Panc1 (cell line): ENCODE data around the gene ASTN2. TPM values are rescaled to one million over a fixed set of nuclear protein-coding genes. Genes with fewer than 3 reads are reported as not detected.

Source experiments
- ATAC-seq: fragments of 200-7000 bp; cut with Tn5 transposase; 2 replicates; pipeline ENCODE4 v1.9.1; 2020; ENCODE audit warnings: mild to moderate bottlenecking, moderate library complexity
- BruUV-seq: library from RNA; stranded (reverse); fragments of 400-500 nt; replicated peaks from 2 replicates; lab custom pipeline; 2021; lab: Mats Ljungman, UMichigan
- CTCF ChIA-PET: fragments of 300-600 bp; sonication (Branson Sonifier 250); formaldehyde crosslinking; loops from one replicate; lab custom pipeline; 2022; ENCODE audit warnings: antibody characterized with exemption; lab: Charles Lee
- POLR2A ChIA-PET: fragments of 300-600 bp; sonication (Branson Sonifier 250); formaldehyde crosslinking; loops from one replicate; lab custom pipeline; 2022; ENCODE audit warnings: antibody characterized with exemption; lab: Charles Lee
- DNase-seq: peaks from one replicate; pipeline ENCODE4 v3.0.0-alpha.2; 2010; ENCODE audit warnings: low read depth, low spot score
- H3K27ac ChIP-seq: 2 replicates; pipeline ENCODE4 v1.5.1; 2011; ENCODE audit warnings: mild to moderate bottlenecking, low read length, inconsistent platforms
- H3K27me3 ChIP-seq: fragments of 200-500 bp; sonication (Bioruptor generic); 2 replicates; pipeline ENCODE4 v1.6.0; 2014; ENCODE audit warnings: low read length, inconsistent platforms; ENCODE audit not compliant: control insufficient read depth, insufficient read depth
- H3K36me3 ChIP-seq: fragments of 200-500 bp; sonication (Bioruptor generic); 2 replicates; pipeline ENCODE4 v1.5.1; 2014; ENCODE audit warnings: inconsistent platforms, mild to moderate bottlenecking, low read length, moderate library complexity; ENCODE audit not compliant: control insufficient read depth, insufficient read depth
- H3K4me1 ChIP-seq: 2 replicates; pipeline ENCODE4 v1.5.1; 2011; ENCODE audit warnings: inconsistent platforms, mild to moderate bottlenecking, low read length, moderate library complexity; ENCODE audit not compliant: control insufficient read depth, insufficient read depth
- H3K4me3 ChIP-seq, 2 experiments: 2 replicates each; pipeline ENCODE4 v1.5.1; 2011 to 2012; ENCODE audit warnings: low read depth in 2 of 2, low read length in 2 of 2, mild to moderate bottlenecking in 2 of 2, inconsistent platforms in 1 of 2, moderate library complexity in 1 of 2
- H3K9me3 ChIP-seq: fragments of 200-500 bp; sonication (Bioruptor generic); 2 replicates; pipeline ENCODE4 v1.5.1; 2014; ENCODE audit warnings: low read depth, mild to moderate bottlenecking, inconsistent platforms, low read length, moderate library complexity; ENCODE audit not compliant: control insufficient read depth, insufficient read depth
- POLR2AphosphoS5 ChIP-seq: IDR thresholded peaks from 2 replicates; pipeline ENCODE4 v1.6.1; 2012; ENCODE audit warnings: mild to moderate bottlenecking, low read depth, low read length, moderate library complexity
- REST ChIP-seq, 2 experiments: IDR thresholded peaks; 2 replicates each; pipeline ENCODE4 v1.6.1; 2011 to 2012; ENCODE audit warnings: low read depth in 2 of 2, control low read depth in 1 of 2, low read length in 1 of 2, mild to moderate bottlenecking in 1 of 2, moderate library complexity in 1 of 2; ENCODE audit not compliant: insufficient read depth in 1 of 2
- SIN3A ChIP-seq: IDR thresholded peaks from 2 replicates; pipeline ENCODE4 v1.6.1; 2012; ENCODE audit warnings: low read depth, mild to moderate bottlenecking, low read length, moderate library complexity, borderline replicate concordance; ENCODE audit not compliant: insufficient read depth
- TCF7L2 ChIP-seq: IDR thresholded peaks from 2 replicates; pipeline ENCODE4 v1.6.1; 2011; ENCODE audit warnings: mild to moderate bottlenecking, low read depth, low read length, inconsistent platforms
- in situ Hi-C: cut with HindIII; loops from 2 replicates; pipeline ENCODE4 v1.10.0; 2016; ENCODE audit warnings: low sequenced_read_pairs, low pct_unique_long_range_greater_than_20kb
- intact Hi-C: fragments of 100-400 bp; cut with micrococcal nuclease; formaldehyde crosslinking; loops from one replicate; pipeline ENCODE4 v1.10.0; 2022; ENCODE audit not compliant: unreplicated experiment
- total RNA-seq: library from RNA; stranded (reverse); gene quantifications from one replicate; pipeline ENCODE4 v1.2.1, GENCODE V29; 2021; ENCODE audit not compliant: unreplicated experiment
- TF ChIP-seq, protein P1 (sequence below): fragments of 450-650 bp; IDR thresholded peaks from 2 replicates; pipeline ENCODE4 v1.5.1; 2017; ENCODE audit warnings: mild to moderate bottlenecking

ASTN2 gene
- total RNA-seq, 1 experiment from 2014 or later, result 3.9 TPM

DNA sequence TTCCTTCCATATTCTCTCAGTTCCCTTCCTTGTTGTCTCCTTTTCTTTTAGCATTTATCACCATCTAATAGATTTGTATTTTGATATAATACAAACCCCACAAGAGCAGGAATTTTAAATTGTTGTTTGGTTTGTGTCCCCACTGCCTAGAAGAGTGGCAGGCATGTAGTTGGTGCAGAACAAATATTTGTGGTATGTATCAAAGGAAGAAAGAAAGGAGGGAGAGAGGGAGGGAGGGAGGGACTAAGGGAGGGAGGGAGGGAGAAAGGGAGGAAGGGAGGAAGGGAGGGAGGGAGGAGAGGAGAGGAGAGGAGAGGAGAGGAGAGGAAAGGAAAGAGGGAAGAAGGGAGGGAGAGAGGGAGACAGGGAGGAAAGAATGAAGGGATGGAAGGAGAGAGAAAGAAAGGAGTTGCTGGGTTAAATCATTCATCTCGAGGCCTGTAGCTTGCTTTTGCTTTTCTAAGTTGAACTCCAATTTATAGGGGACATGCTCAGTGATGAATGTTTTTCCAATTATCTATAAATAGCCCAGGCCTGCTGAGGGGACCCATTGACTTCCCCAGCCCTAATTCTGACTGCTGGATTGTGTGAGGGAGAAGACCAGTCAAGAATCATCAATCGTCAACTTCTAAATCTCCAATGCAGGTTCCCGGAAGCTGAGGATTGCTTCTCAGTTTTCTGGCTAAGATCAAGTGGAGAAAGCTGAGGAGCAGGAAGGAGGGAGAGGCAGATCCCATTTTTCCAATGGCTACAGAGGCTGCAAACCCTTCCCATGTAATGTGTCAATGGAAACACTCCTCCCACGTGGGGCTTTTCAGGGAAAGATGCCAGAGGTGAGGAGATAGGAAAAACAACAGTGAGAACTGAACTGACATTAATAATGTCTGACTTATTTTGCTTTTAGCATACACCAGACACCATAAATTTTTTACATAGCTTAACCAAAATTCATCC lies 320.7 kb downstream of the ASTN2 start:
- H3K36me3 ChIP-seq, result no peaks in the 10 kb centered on the region
- in situ Hi-C loops, result no loop called here
- DNase-seq (no peak), ATAC-seq (no peak)
- no peak overlapping the region for H3K4me3 ChIP-seq
- H3K27ac ChIP-seq, result no peak overlapping the region
- intact Hi-C loops, result no loop called here
- TF ChIP-seq TCF7L2 (no peak), REST (IDR thresholded peaks at IDR 0.05; ENCODE audit: insufficient read depth in 1 of 2, low read depth in 2 of 2, low read length in 1 of 2) (no peak), POLR2AphosphoS5 (no peak), SIN3A (no peak)
- TF ChIP-seq, protein P1, sequence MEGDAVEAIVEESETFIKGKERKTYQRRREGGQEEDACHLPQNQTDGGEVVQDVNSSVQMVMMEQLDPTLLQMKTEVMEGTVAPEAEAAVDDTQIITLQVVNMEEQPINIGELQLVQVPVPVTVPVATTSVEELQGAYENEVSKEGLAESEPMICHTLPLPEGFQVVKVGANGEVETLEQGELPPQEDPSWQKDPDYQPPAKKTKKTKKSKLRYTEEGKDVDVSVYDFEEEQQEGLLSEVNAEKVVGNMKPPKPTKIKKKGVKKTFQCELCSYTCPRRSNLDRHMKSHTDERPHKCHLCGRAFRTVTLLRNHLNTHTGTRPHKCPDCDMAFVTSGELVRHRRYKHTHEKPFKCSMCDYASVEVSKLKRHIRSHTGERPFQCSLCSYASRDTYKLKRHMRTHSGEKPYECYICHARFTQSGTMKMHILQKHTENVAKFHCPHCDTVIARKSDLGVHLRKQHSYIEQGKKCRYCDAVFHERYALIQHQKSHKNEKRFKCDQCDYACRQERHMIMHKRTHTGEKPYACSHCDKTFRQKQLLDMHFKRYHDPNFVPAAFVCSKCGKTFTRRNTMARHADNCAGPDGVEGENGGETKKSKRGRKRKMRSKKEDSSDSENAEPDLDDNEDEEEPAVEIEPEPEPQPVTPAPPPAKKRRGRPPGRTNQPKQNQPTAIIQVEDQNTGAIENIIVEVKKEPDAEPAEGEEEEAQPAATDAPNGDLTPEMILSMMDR, result no peak
- no TSS peak for BruUV-seq
- CTCF ChIA-PET, result no interaction called here
- no peaks in the 10 kb centered on the region for H3K9me3 ChIP-seq
- H3K4me1 ChIP-seq, result no peaks in the 10 kb centered on the region
- no peaks in the 10 kb centered on the region for H3K27me3 ChIP-seq
- POLR2A ChIA-PET, result no interaction called here

- ChIA-PET CTCF (no interaction called here), POLR2A (no interaction called here)
- ATAC-seq (no peak), DNase-seq (no peak)
- Histone ChIP-seq H3K27me3 (no peaks in the 10 kb centered on the region), H3K36me3 (no peaks in the 10 kb centered on the region), H3K27ac (no peak overlapping the region), H3K4me1 (no peaks in the 10 kb centered on the region), H3K9me3 (no peaks in the 10 kb centered on the region), H3K4me3 (no peak overlapping the region)
- no peak for TF ChIP-seq POLR2AphosphoS5
- no peak for TF ChIP-seq SIN3A
- no peak for TF ChIP-seq TCF7L2
- no peak for TF ChIP-seq REST (IDR thresholded peaks at IDR 0.05; ENCODE audit: insufficient read depth in 1 of 2, low read depth in 2 of 2, low read length in 1 of 2)
- TF ChIP-seq, protein P1, result no peak
- in situ Hi-C loops (no loop called here), intact Hi-C loops (no loop called here)
- no TSS peak for BruUV-seq
Observed at GRCh38 chr9:117092582-117092981, 322.3 kb downstream of the ASTN2 start.
